K562 (cell line): ENCODE results near the gene TEX14. TPM values are rescaled to one million over a fixed set of nuclear protein-coding genes. Genes with fewer than 3 reads are reported as not detected.
A peak's percentile ranks its signal among the peaks of the same experiment; 100 is the strongest.

Experiments
- ATAC-seq: fragments of 200-7000 bp; cut with Tn5 transposase; 3 replicates; pipeline ENCODE4 v1.9.1; 2020; ENCODE audit warnings: moderate library complexity
- BruUV-seq: library from RNA; stranded (reverse); fragments of 400-500 nt; replicated peaks from 2 replicates; lab custom pipeline; 2021; lab: Mats Ljungman, UMichigan
- CTCF ChIA-PET: fragments of 300-600 bp; formaldehyde crosslinking; extraction: SDS; loops from one replicate; lab custom pipeline; 2021; ENCODE audit warnings: low intra/inter-chr PET ratio; lab: Yijun Ruan, JAX
- POLR2A ChIA-PET: fragments of 300-600, 350-650 bp; sonication (Branson Sonifier 250); formaldehyde crosslinking; extraction: SDS; loops from one replicate; lab custom pipeline; 2021; ENCODE audit warnings: antibody characterized with exemption, inconsistent platforms; lab: Yijun Ruan, JAX
- DNase-seq, 4 experiments: peaks; one replicate each; pipeline versions ENCODE4 v3.0.0 to v3.0.0-alpha.2; 2011 to 2018; ENCODE audit warnings: low spot score in 3 of 4, mixed read lengths in 3 of 4; ENCODE audit errors: extremely low read depth in 1 of 4
- FAIRE-seq: peaks from 2 replicates; lab custom pipeline; 2011; peaks lifted over from hg19 to GRCh38; lab: Jason Lieb, UNC
- H2AFZ ChIP-seq: 2 replicates; pipeline ENCODE4 v1.6.0; 2011; ENCODE audit warnings: low read depth, low read length, control low read depth, inconsistent platforms
- H3K27ac ChIP-seq: fragments of 200-600 bp; 3 replicates; pipeline ENCODE4 v1.8.0; 2011; ENCODE audit warnings: low read depth, mild to moderate bottlenecking, control low read depth, inconsistent platforms, low read length, moderate library complexity, mixed read lengths; ENCODE audit errors: extremely low read depth
- H3K27me3 ChIP-seq, 2 experiments: fragments of 300-600 bp in 1 of 2; 2 replicates in 1 of 2; 3 replicates in 1 of 2; pipeline versions ENCODE4 v1.6.0 to v1.8.0; 2011; ENCODE audit warnings: inconsistent platforms in 2 of 2, low read length in 2 of 2, mild to moderate bottlenecking in 1 of 2, mixed read lengths in 1 of 2, moderate library complexity in 1 of 2; ENCODE audit not compliant: control insufficient read depth in 2 of 2, insufficient read depth in 2 of 2
- H3K36me3 ChIP-seq: fragments of 300-600 bp; 3 replicates; pipeline ENCODE4 v1.8.0; 2011; ENCODE audit warnings: mild to moderate bottlenecking, low read length, inconsistent platforms; ENCODE audit not compliant: control insufficient read depth, insufficient read depth
- H3K4me1 ChIP-seq, 2 experiments: fragments of 200-600 bp in 1 of 2; replicated peaks in 1 of 2; 2 replicates in 1 of 2; 3 replicates in 1 of 2; pipeline versions ENCODE4 v1.5.1 to v1.8.0; 2011; ENCODE audit warnings: inconsistent platforms in 2 of 2, low read length in 2 of 2, mild to moderate bottlenecking in 1 of 2, mixed read lengths in 1 of 2, moderate library complexity in 1 of 2; ENCODE audit not compliant: control insufficient read depth in 2 of 2, insufficient read depth in 2 of 2
- H3K4me2 ChIP-seq: 2 replicates; pipeline ENCODE4 v1.6.1; 2011; ENCODE audit warnings: low read length, control low read depth, inconsistent platforms, mixed read lengths; ENCODE audit not compliant: insufficient read depth
- H3K4me3 ChIP-seq: fragments of 200-600 bp; sonication (generic), shearing (Covaris generic); 2 replicates; pipeline ENCODE4 v1.5.1; 2016; ENCODE audit warnings: control low read depth, inconsistent platforms
- H3K79me2 ChIP-seq: fragments of 200-600 bp; 3 replicates; pipeline ENCODE4 v1.8.0; 2011; ENCODE audit warnings: low read length, inconsistent platforms; ENCODE audit not compliant: control insufficient read depth, insufficient read depth
- H3K9ac ChIP-seq, 2 experiments: 2 replicates each; pipeline versions ENCODE4 v1.6.0 to v1.6.1; 2011; ENCODE audit warnings: low read depth in 2 of 2, low read length in 2 of 2, control low read depth in 1 of 2, inconsistent platforms in 1 of 2, mild to moderate bottlenecking in 1 of 2, mixed read lengths in 1 of 2; ENCODE audit not compliant: insufficient read depth in 1 of 2
- H3K9me1 ChIP-seq: one replicate; pipeline ENCODE4 v1.6.0; 2011; ENCODE audit warnings: inconsistent platforms, mild to moderate bottlenecking, low read length, moderate library complexity; ENCODE audit not compliant: control insufficient read depth, insufficient read depth
- H3K9me3 ChIP-seq: replicated peaks from 2 replicates; pipeline ENCODE4 v1.5.1; 2011; ENCODE audit warnings: low read depth, low read length, inconsistent platforms; ENCODE audit not compliant: control insufficient read depth, insufficient read depth
- H4K20me1 ChIP-seq: replicated peaks from 2 replicates; pipeline ENCODE4 v1.6.1; 2011; ENCODE audit warnings: low read length, inconsistent platforms, mixed read lengths; ENCODE audit not compliant: control insufficient read depth, insufficient read depth
- NBN ChIP-seq: fragments of 450-650 bp; IDR thresholded peaks from 2 replicates; pipeline ENCODE4 v1.6.1; 2016; ENCODE audit warnings: low read depth, mild to moderate bottlenecking
- ZBTB11 ChIP-seq, 3 experiments: fragments of 200-800 bp in 1 of 3; fragments of 250-450 bp in 1 of 3; fragments of 450-650 bp in 1 of 3; sonication (Bioruptor Pico) in 1 of 3; sonication (Bioruptor generic) in 1 of 3; formaldehyde crosslinking in 1 of 3; IDR thresholded peaks; 2 replicates each; pipeline versions ENCODE4 v1.6.1 to v1.8.0; 2016 to 2022; ENCODE audit warnings: mild to moderate bottlenecking in 2 of 3, missing genetic modification characterization in 2 of 3, missing compliant biosample characterization in 1 of 3, moderate library complexity in 1 of 3
- WGBS: fragments of 100-300 bp; shearing (Covaris generic); methylation state at CpG from one replicate; pipeline ENCODE4 v1.1.6; 2016; ENCODE audit warnings: low coverage, mixed read lengths; ENCODE audit not compliant: insufficient coverage; ENCODE audit errors: missing lambda C conversion rate; 5-methylcytosine and 5-hydroxymethylcytosine counted together
- in situ Hi-C: fragments of 300-500 bp; cut with MboI; formaldehyde crosslinking; loops from 4 replicates; pipeline ENCODE4 v1.15.0; 2018; ENCODE audit warnings: inconsistent platforms, mixed read lengths
- intact Hi-C: fragments of 100-400 bp; cut with micrococcal nuclease; formaldehyde crosslinking; loops from 2 replicates; pipeline ENCODE4 v1.14.2; 2022
- polyA plus RNA-seq, 8 experiments: library from polyadenylated mRNA; depleted of rRNA in 4 of 8; stranded (reverse) in 5 of 8; unstranded in 3 of 8; fragments of >200 nt; fragmentation: Nextera tagmentation in 2 of 8; fragmentation: Illumina TruSeq in 1 of 8; extraction: Ambion mirVana in 2 of 8; extraction: Trizol in 1 of 8; gene quantifications; 2 replicates each; pipeline versions ENCODE4 v1.2.1 to v1.2.3, GENCODE V29; 2011 to 2014; ENCODE audit warnings: inconsistent platforms in 1 of 8, missing spikeins in 1 of 8
- total RNA-seq, 7 experiments: library from RNA; depleted of rRNA in 6 of 7; stranded (reverse); fragments of >200 nt in 6 of 7; fragmentation: Illumina TruSeq in 2 of 7; extraction: Trizol in 2 of 7; gene quantifications; 2 replicates each; pipeline versions ENCODE4 v1.2.1 to v1.2.3, GENCODE V29; 2011 to 2021; ENCODE audit warnings: low replicate concordance in 1 of 7

TEX14 gene
- total and polyA plus RNA-seq, 9 of the 15 experiments (the other 6 are each of a cell fraction or from before 2014, with no cell fraction given): 0.05 to 0.12 (median 0.09) TPM; not detected in 1

- Histone ChIP-seq H3K9me3 (no peaks in the 10 kb centered on the region), H3K9ac (no peak overlapping the region), H3K79me2 (no peaks in the 10 kb centered on the region), H3K4me2 (no peak overlapping the region), H2AFZ (no peak overlapping the region), H3K4me1 (no peaks in the 10 kb centered on the region), H3K27ac (no peak overlapping the region), H3K9me1 (no peaks in the 10 kb centered on the region), H3K27me3 (peaks cover 5 to 11% of the 10 kb centered on the region in 2 experiments; a peak in 3 of 5 replicates), H3K36me3 (no peaks in the 10 kb centered on the region), H4K20me1 (no peaks in the 10 kb centered on the region), H3K4me3 (no peak overlapping the region)
- CTCF ChIA-PET: interaction anchor here (0.5 kb wide), 1 partner anchor 13 kb away, joined by 3 read pairs; no protein-coding TSS in a partner anchor
- 12% methylated on average over 2 of the region's 2 CpGs for WGBS
- no peak for ATAC-seq
- BruUV-seq: no TSS peak
- no peak for DNase-seq
- peak in 1 of 3 experiments; percentile 60; a peak in 1 of 6 replicates for TF ChIP-seq ZBTB11 (CRISPR knock-in tag; IDR thresholded peaks at IDR 0.05)
- no peak for TF ChIP-seq NBN
- FAIRE-seq: no peak
- POLR2A ChIA-PET: no interaction called here
- in situ Hi-C loops (no loop called here), intact Hi-C loops (no loop called here)
These were observed 101.5 kb downstream of the TEX14 start for GRCh38 chr17:58590377-58590776.
